AG09309 (cell line): ENCODE results near the gene PPP1R11.
A peak's percentile ranks its signal among the peaks of the same experiment; 100 is the strongest.

Source experiments
- DNase-seq: peaks from one replicate; pipeline ENCODE4 v3.0.0-alpha.2; 2010; ENCODE audit warnings: low read depth
- H3K4me3 ChIP-seq: 2 replicates; pipeline ENCODE4 v1.5.1; 2011; ENCODE audit warnings: mild to moderate bottlenecking, low read depth, low read length, moderate library complexity; ENCODE audit not compliant: control insufficient read depth
- CTCF ChIP-seq: IDR thresholded peaks from 2 replicates; pipeline ENCODE4 v1.5.1; 2011; ENCODE audit warnings: mild to moderate bottlenecking, low read depth, low read length, inconsistent platforms; ENCODE audit not compliant: insufficient read depth, control insufficient read depth; ENCODE audit errors: missing control alignments

The PPP1R11 gene

GRCh38 chr6:30075094-30075789, 8.2 kb downstream of the PPP1R11 start, which contains the start of gene RNF39:
RNF39 (minus strand) TSS chr6:30075769; CDS start chr6:30075585, 184 bp downstream.
- H3K4me3 ChIP-seq: no peak within 1 kb of the TSS; the same call in 1 of the 2 replicates
- no peak for DNase-seq
- no peak for TF ChIP-seq CTCF

DNA sequence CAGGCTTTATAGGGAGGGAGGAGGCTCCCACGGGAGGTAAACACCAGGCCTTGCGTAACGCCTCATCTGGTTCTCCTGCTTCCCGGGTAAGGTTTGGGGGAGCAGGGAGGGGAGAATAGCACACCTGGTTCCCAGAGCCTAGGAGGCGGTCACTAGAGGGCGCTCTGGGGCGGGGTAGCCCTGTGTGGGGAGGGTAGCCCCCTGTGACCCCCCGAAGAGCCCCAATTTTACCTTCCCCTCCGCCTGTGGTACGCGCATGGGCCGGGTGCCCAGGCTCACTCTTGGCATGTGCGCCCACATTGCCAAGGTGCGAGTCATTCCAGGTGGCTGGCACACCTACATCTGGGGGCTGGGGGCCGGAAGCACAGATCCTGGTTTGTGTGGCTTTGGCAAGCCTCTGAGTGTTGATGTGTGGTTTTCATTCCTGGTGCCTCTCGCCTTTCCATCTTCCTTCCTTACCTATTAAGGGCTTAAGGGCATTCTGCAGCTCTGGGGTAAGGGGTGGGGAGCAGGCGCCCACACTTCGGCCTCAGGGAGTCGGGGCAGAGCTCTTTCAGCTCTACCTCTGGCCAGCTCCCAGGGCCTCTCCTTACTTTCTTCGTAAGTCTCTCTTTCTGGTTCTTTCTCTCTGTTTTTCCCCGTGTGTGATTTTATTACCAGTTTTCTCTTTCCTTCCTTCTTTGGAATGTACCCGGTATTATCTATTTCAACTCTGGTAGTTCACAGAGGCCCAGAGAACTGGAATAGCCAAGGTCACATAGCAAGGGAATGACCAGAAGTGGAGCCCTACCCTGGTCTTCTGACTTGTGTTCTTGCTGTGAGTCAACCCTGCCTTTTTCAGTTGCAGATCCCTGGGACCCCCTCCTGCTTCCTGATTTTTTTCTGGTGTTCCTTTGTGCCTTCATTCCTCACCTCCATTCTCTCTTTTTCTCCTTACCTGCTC, 9.1 kb downstream of the PPP1R11 start:
- TF ChIP-seq CTCF: peak; percentile 51
- DNase-seq: no peak
- H3K4me3 ChIP-seq: no peak overlapping the region

GRCh38 chr6:30077218-30077617, 10.2 kb downstream of the PPP1R11 start:
- H3K4me3 ChIP-seq: no peak overlapping the region
- no peak for DNase-seq
- no peak for TF ChIP-seq CTCF

GRCh38 chr6:30087876-30088275, 20.9 kb downstream of the PPP1R11 start:
- no peak for TF ChIP-seq CTCF
- no peak for DNase-seq
- no peak overlapping the region for H3K4me3 ChIP-seq

DNA sequence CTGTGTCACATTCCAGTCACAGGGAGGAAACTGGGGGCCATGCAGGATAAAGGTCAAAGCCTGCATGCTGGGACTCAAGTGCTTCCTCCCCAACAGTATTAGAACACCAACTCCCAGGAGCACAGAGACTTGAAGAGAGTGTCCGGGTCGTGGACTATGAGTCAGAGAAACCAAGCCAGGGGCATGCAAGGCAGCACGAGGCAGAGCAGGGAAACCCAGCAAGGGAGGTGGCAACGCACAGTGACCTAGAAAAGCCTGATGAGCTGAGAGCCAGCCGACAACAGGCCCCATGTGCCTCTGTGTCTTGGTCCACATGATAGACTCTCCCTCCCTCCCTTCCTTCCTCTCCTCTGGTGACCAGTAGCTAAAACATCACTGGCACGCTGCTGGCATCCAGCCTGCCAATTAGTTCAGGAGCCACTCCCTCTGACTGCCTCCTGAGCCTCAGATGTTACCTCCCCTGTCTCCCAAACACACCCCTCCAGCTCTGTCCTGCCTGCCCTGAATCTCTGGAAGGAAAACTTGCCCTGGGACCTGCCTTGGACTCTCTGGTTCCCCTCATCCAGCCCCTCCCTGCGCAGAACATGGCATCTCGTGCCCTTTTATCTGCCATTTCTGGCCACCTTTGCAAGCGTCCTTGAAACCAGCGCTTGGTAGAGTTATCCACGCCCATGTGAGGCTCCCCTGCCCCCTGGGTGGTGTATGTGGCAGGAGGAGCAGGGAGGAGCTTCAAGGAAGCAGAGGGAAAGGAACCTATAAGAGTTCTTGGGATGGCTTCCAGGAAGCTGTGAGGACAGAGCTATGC, 24.8 kb downstream of the PPP1R11 start:
- DNase-seq: peak; percentile 58
- TF ChIP-seq CTCF: no peak
- no peak overlapping the region for H3K4me3 ChIP-seq
